Neural crest cell (in vitro differentiated cells): ENCODE results near the gene CCDC8. TPM values are rescaled to one million over a fixed set of nuclear protein-coding genes. Genes with fewer than 3 reads are reported as not detected.

Experiments used
- DNase-seq: peaks from one replicate; pipeline ENCODE4 v3.0.0; 2021; ENCODE audit warnings: low read depth, mixed read lengths, low spot score
- H3K27ac Mint-ChIP-seq: one replicate; pipeline ENCODE4 v1.8.0; 2021; ENCODE audit warnings: mild to moderate bottlenecking, mixed read lengths; ENCODE audit not compliant: unreplicated experiment
- H3K27me3 Mint-ChIP-seq: 2 replicates; pipeline ENCODE4 v1.8.0; 2021; ENCODE audit warnings: low read depth, mild to moderate bottlenecking, mixed read lengths
- H3K36me3 Mint-ChIP-seq: 2 replicates; pipeline ENCODE4 v1.8.0; 2021; ENCODE audit warnings: low read depth, mild to moderate bottlenecking, mixed read lengths
- H3K4me1 Mint-ChIP-seq: 2 replicates; pipeline ENCODE4 v1.8.0; 2021; ENCODE audit warnings: mixed read lengths
- H3K4me3 Mint-ChIP-seq: one replicate; pipeline ENCODE4 v1.8.0; 2021; ENCODE audit warnings: mild to moderate bottlenecking, mixed read lengths
- H3K9me3 Mint-ChIP-seq: 2 replicates; pipeline ENCODE4 v1.8.0; 2021; ENCODE audit warnings: mixed read lengths
- total RNA-seq: library from RNA; stranded (reverse); gene quantifications from 2 replicates; pipeline ENCODE4 v1.2.1, GENCODE V29; 2021
- TF ChIP-seq, protein P1 (sequence below): fragments of 200-600 bp; sonication (generic); conservative IDR thresholded peaks from 2 replicates; pipeline ENCODE4 v1.5.0; 2021; ENCODE audit warnings: antibody characterized with exemption, mild to moderate bottlenecking

The CCDC8 gene
- total RNA-seq, 1 donor from 2014 or later, result 23.9 TPM

DNA sequence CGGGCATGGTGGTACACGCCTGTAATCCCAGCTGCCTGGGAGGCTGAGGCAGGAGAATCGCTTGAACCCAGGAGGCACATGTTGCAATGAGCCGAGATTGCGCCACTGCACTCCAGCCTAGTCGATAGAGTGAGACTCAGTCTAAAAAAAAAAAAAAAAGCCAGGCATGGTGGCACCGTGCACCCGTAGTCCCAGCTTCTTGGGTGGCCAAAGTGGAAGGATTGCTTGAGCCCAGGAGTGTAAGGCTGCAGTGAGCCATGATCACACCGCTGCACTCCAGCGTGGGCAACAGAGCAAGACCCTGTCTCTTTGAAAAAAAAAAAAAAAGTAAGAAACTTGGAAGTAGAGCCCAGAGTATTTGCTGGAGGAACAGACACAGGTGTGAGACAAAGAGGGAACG lies 27.7 kb downstream of the CCDC8 start:
- Mint-ChIP-seq H3K36me3 (peaks cover 39% of the 10 kb centered on the region), H3K27ac (no peak overlapping the region), H3K4me1 (peaks cover 2% of the 10 kb centered on the region), H3K27me3 (no peaks in the 10 kb centered on the region), H3K4me3 (no peak overlapping the region), H3K9me3 (no peaks in the 10 kb centered on the region)
- TF ChIP-seq, protein P1, sequence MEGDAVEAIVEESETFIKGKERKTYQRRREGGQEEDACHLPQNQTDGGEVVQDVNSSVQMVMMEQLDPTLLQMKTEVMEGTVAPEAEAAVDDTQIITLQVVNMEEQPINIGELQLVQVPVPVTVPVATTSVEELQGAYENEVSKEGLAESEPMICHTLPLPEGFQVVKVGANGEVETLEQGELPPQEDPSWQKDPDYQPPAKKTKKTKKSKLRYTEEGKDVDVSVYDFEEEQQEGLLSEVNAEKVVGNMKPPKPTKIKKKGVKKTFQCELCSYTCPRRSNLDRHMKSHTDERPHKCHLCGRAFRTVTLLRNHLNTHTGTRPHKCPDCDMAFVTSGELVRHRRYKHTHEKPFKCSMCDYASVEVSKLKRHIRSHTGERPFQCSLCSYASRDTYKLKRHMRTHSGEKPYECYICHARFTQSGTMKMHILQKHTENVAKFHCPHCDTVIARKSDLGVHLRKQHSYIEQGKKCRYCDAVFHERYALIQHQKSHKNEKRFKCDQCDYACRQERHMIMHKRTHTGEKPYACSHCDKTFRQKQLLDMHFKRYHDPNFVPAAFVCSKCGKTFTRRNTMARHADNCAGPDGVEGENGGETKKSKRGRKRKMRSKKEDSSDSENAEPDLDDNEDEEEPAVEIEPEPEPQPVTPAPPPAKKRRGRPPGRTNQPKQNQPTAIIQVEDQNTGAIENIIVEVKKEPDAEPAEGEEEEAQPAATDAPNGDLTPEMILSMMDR, result no peak
- no peak for DNase-seq

DNA sequence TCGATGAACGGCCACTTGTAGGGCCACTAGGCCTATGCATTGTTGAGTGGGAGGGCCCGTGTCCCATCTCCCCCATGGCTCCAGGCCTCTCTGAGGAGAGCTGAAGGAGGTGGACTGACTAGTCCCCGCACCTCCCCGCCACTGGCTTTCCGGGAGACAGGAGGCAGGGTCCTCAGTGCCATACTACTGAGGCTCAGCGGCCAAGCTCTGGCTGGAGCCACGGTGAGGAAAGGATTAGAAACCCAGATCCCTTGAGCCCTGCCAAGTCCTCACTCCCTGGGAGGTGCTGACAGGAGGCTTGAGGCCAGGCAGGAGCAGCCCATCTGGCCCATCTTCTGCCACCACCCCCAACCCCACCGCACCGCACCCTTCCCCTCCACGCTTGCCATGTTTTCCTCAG lies 29.0 kb downstream of the CCDC8 start:
- no peak for DNase-seq
- H3K9me3 Mint-ChIP-seq, result no peaks in the 10 kb centered on the region
- H3K36me3 Mint-ChIP-seq, result peaks cover 41% of the 10 kb centered on the region
- H3K4me1 Mint-ChIP-seq, result peaks cover 7% of the 10 kb centered on the region
- H3K4me3 Mint-ChIP-seq, result no peak overlapping the region
- TF ChIP-seq, protein P1, result no peak
- H3K27ac Mint-ChIP-seq, result no peak overlapping the region
- H3K27me3 Mint-ChIP-seq, result no peaks in the 10 kb centered on the region

DNA sequence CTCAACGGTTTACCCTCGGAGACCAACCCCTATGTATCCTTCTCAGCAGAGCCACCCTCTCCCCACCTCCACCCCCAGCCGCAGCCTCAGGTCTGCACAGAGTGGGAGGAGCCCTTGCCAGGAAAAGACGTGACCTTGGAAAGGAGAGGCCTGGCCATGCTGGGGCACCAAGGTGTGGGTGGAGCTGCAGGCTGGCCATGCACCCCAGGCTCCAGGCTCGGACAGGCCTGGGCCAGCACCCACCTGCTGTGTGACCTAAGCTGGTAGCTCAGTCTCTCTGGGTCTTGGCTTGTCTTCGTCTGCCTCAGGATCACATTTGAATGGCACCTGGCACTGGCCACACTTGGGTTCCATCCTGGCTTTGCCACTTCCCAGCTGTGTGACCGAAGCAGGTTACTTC lies 29.5 kb downstream of the CCDC8 start:
- no peak for DNase-seq
- no peaks in the 10 kb centered on the region for H3K9me3 Mint-ChIP-seq
- TF ChIP-seq, protein P1, result no peak
- peaks cover 38% of the 10 kb centered on the region for H3K36me3 Mint-ChIP-seq
- H3K4me1 Mint-ChIP-seq, result peaks cover 7% of the 10 kb centered on the region
- H3K27me3 Mint-ChIP-seq, result no peaks in the 10 kb centered on the region
- H3K27ac Mint-ChIP-seq, result no peak overlapping the region
- no peak overlapping the region for H3K4me3 Mint-ChIP-seq

DNA sequence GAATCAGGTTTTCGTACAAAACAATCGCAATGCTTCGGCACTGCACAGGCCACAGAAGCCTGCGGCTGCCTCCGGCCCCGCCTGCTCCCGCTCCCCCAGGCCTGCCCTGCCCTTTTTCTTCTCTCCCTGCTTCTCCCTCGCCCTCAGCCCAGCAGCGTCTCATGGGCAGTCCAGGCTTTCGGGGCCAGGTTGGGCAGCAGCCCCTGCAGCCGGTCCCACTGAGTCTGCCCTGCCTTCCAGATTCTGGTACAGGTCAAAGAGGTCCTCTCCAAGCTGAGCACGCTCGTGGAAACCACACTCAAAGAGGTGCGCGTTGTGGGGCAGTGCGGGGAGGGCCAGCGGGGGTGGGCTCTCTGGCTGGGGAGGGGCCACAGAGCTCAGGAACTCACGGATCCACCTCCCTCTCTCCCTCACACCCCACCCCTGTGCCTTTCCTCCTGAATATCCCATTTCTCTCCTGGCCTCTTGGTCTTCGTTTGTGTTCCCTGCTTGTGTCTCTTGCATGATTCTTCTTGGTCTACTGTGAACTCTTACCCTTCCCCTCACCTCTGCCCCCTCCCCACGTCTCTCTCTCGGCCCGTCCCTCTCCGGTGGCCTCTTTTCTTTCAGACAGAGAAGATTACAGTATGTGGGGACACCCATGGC lies 30.1 kb downstream of the CCDC8 start:
- no peak for DNase-seq
- TF ChIP-seq, protein P1, result no peak
- Mint-ChIP-seq H3K4me1 (peaks cover 7% of the 10 kb centered on the region), H3K9me3 (no peaks in the 10 kb centered on the region), H3K36me3 (peaks cover 33% of the 10 kb centered on the region), H3K27ac (no peak overlapping the region), H3K27me3 (no peaks in the 10 kb centered on the region), H3K4me3 (no peak overlapping the region)

DNA sequence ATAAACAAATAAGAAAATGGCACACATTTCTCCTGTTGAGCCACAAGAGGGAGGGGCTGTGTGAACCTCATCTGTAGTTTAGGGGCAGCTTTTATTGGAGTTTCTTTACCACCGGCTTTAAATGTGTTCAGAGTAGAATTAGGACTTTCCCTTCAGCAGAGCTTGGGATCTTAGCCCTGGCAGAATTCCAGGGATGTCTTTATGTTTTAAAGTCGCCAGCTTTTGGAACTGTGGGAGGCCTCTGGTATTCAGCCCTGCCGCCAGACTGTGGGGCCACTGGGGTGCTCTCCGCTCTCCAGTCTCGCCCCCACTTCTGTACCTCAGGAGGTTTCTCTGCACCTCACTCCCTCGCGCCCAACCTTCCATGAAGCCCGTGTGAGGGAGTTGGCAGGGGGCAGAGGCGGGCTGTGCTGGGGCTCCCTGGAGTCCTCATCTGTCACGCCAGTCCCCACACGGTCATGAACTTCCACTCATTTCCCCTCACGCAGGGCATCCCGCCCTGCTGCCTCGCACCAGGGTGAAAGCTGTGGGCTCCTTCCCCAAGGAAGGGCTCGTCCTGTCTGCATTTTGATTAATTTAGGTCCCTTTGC lies 31.5 kb downstream of the CCDC8 start:
- DNase-seq, result no peak

More for the DNA sequence above, 31.5 kb downstream of the CCDC8 start:
- TF ChIP-seq, protein P1, result no peak
- no peak overlapping the region for H3K27ac Mint-ChIP-seq
- H3K36me3 Mint-ChIP-seq, result peaks cover 26% of the 10 kb centered on the region
- H3K27me3 Mint-ChIP-seq, result no peaks in the 10 kb centered on the region
- no peaks in the 10 kb centered on the region for H3K9me3 Mint-ChIP-seq
- peaks cover 7% of the 10 kb centered on the region for H3K4me1 Mint-ChIP-seq
- no peak overlapping the region for H3K4me3 Mint-ChIP-seq
